HepG2 (cell line): ENCODE results near the gene TRAIP. TPM values are rescaled to one million over a fixed set of nuclear protein-coding genes. Genes with fewer than 3 reads are reported as not detected.
A peak's percentile ranks its signal among the peaks of the same experiment; 100 is the strongest.

ENCODE experiments used
- ATAC-seq: fragments of 200-7000 bp; cut with Tn5 transposase; 3 replicates; pipeline ENCODE4 v1.9.1; 2020; ENCODE audit warnings: mild to moderate bottlenecking, moderate library complexity
- BruUV-seq: library from RNA; stranded (reverse); fragments of 400-500 nt; replicated peaks from 2 replicates; lab custom pipeline; 2021; lab: Mats Ljungman, UMichigan
- CTCF ChIA-PET: fragments of 300-600 bp; formaldehyde crosslinking; extraction: SDS; loops from one replicate; lab custom pipeline; 2021; ENCODE audit warnings: low total read pairs, inconsistent platforms, low intra/inter-chr PET ratio; lab: Yijun Ruan, JAX
- POLR2A ChIA-PET: fragments of 350-600 bp; sonication (Branson Sonifier 250); formaldehyde crosslinking; loops from one replicate; lab custom pipeline; 2020; ENCODE audit warnings: antibody characterized with exemption, inconsistent platforms; lab: Yijun Ruan, JAX
- DNase-seq: peaks from one replicate; pipeline ENCODE4 v3.0.0-alpha.2; 2015; ENCODE audit warnings: low spot score
- FAIRE-seq: peaks from 3 replicates; lab custom pipeline; 2011; peaks lifted over from hg19 to GRCh38; lab: Jason Lieb, UNC
- H2AFZ ChIP-seq: one replicate; pipeline ENCODE4 v1.6.1; 2011; ENCODE audit warnings: low read length, inconsistent platforms
- H3K27ac ChIP-seq: fragments of 300-600 bp; 3 replicates; pipeline ENCODE4 v1.8.0; 2011; ENCODE audit warnings: mixed run types, mild to moderate bottlenecking, mixed read lengths, low read length, inconsistent platforms; ENCODE audit not compliant: insufficient read depth; ENCODE audit errors: extremely low read length
- H3K27me3 ChIP-seq, 2 experiments: fragments of 200-600 bp in 1 of 2; 2 replicates in 1 of 2; 3 replicates in 1 of 2; pipeline versions ENCODE4 v1.6.0 to v1.8.0; 2011; ENCODE audit warnings: low read length in 2 of 2, mild to moderate bottlenecking in 2 of 2, moderate library complexity in 2 of 2, inconsistent platforms in 1 of 2; ENCODE audit not compliant: insufficient read depth in 2 of 2, control insufficient read depth in 1 of 2
- H3K36me3 ChIP-seq, 2 experiments: fragments of 200-600 bp in 1 of 2; replicated peaks in 1 of 2; 2 replicates in 1 of 2; 3 replicates in 1 of 2; pipeline versions ENCODE4 v1.5.1 to v1.8.0; 2011; ENCODE audit warnings: low read length in 2 of 2, inconsistent platforms in 1 of 2; ENCODE audit not compliant: insufficient read depth in 2 of 2, control insufficient read depth in 1 of 2
- H3K4me1 ChIP-seq: 2 replicates; pipeline ENCODE4 v1.5.1; 2012; ENCODE audit warnings: low read length, inconsistent platforms; ENCODE audit not compliant: insufficient read depth
- H3K4me2 ChIP-seq: 2 replicates; pipeline ENCODE4 v1.6.0; 2011; ENCODE audit warnings: low read depth, low read length, inconsistent platforms
- H3K4me3 ChIP-seq, 3 experiments: fragments of 200-600 bp in 1 of 3; sonication (generic), shearing (Covaris generic) in 1 of 3; replicated peaks in 1 of 3; 2 replicates each; pipeline ENCODE4 v1.5.1; 2011 to 2016; ENCODE audit warnings: low read length in 3 of 3, inconsistent platforms in 2 of 3, low read depth in 2 of 3, mild to moderate bottlenecking in 2 of 3, control low read depth in 1 of 3, mixed read lengths in 1 of 3; ENCODE audit not compliant: insufficient read depth in 1 of 3
- H3K79me2 ChIP-seq: one replicate; pipeline ENCODE4 v1.6.1; 2011; ENCODE audit warnings: low read length, inconsistent platforms; ENCODE audit not compliant: insufficient read depth
- H3K9ac ChIP-seq: 2 replicates; pipeline ENCODE4 v1.6.0; 2011; ENCODE audit warnings: mild to moderate bottlenecking, low read depth, low read length, inconsistent platforms; ENCODE audit not compliant: insufficient read depth
- H3K9me3 ChIP-seq: 2 replicates; pipeline ENCODE4 v1.5.1; 2012; ENCODE audit warnings: mild to moderate bottlenecking, low read length
- H4K20me1 ChIP-seq: 2 replicates; pipeline ENCODE4 v1.6.0; 2011; ENCODE audit warnings: inconsistent platforms, mild to moderate bottlenecking, low read length, moderate library complexity; ENCODE audit not compliant: insufficient read depth
- KAT8 ChIP-seq: IDR thresholded peaks from 2 replicates; pipeline ENCODE4 v1.6.1; 2016; ENCODE audit warnings: missing genetic modification reagents, missing compliant biosample characterization
- NFYB ChIP-seq: sonication (generic); formaldehyde crosslinking; IDR thresholded peaks from 2 replicates; pipeline ENCODE4 v1.4.0; 2020; ENCODE audit warnings: missing genetic modification reagents
- NFYC ChIP-seq: IDR thresholded peaks from 2 replicates; pipeline ENCODE4 v1.6.1; 2016; ENCODE audit warnings: missing genetic modification reagents, missing compliant biosample characterization
- TCF7 ChIP-seq: sonication (generic); IDR thresholded peaks from 2 replicates; pipeline ENCODE4 v1.6.1; 2016; ENCODE audit warnings: antibody characterized with exemption, low read depth
- USF2 ChIP-seq, 2 experiments: sonication (generic) in 1 of 2; formaldehyde crosslinking in 1 of 2; IDR thresholded peaks; 2 replicates each; pipeline versions ENCODE4 v1.5.1 to v1.6.1; 2011 to 2020; ENCODE audit warnings: borderline replicate concordance in 1 of 2, low read depth in 1 of 2, low read length in 1 of 2, mild to moderate bottlenecking in 1 of 2, missing genetic modification reagents in 1 of 2, moderate library complexity in 1 of 2
- ZNF746 ChIP-seq: sonication (generic); formaldehyde crosslinking; IDR thresholded peaks from 2 replicates; pipeline ENCODE4 v1.8.0; 2022; ENCODE audit warnings: mild to moderate bottlenecking, missing genetic modification reagents
- WGBS: methylation state at CpG from one replicate; pipeline ENCODE4 v1.1.6; 2017; ENCODE audit warnings: low lambda C conversion rate; 5-methylcytosine and 5-hydroxymethylcytosine counted together
- in situ Hi-C: cut with HindIII; loops from 2 replicates; pipeline ENCODE4 v1.10.0; 2017; ENCODE audit warnings: low pct_unique_long_range_greater_than_20kb; ENCODE audit not compliant: extremely low pct_ligation_motif_present
- intact Hi-C: fragments of 100-400 bp; cut with micrococcal nuclease; formaldehyde crosslinking; loops from one replicate; pipeline ENCODE4 v1.10.0; 2022; ENCODE audit not compliant: unreplicated experiment
- polyA plus RNA-seq, 8 experiments: library from polyadenylated mRNA; depleted of rRNA in 3 of 8; stranded (reverse) in 7 of 8; unstranded in 1 of 8; fragments of >200 nt; fragmentation: Illumina TruSeq in 4 of 8; extraction: Trizol in 4 of 8; gene quantifications; 2 replicates each; pipeline versions ENCODE4 v1.2.1 to v1.2.3, GENCODE V29; 2011 to 2016; ENCODE audit warnings: low read depth in 4 of 8, missing spikeins in 1 of 8, mixed read lengths in 1 of 8; ENCODE audit not compliant: insufficient read depth in 1 of 8
- total RNA-seq, 5 experiments: library from RNA; depleted of rRNA; stranded (reverse); fragments of >200 nt; fragmentation: Illumina TruSeq; extraction: Trizol; gene quantifications; 2 replicates each; pipeline ENCODE4 v1.2.3, GENCODE V29; 2016; ENCODE audit warnings: low read depth in 1 of 5
- TF ChIP-seq, protein P1 (sequence below): sonication (generic); formaldehyde crosslinking; IDR thresholded peaks from 2 replicates; pipeline ENCODE4 v1.9.0; 2021; ENCODE audit warnings: missing genetic modification reagents, mild to moderate bottlenecking, borderline replicate concordance
- TF ChIP-seq, protein P2 (sequence below): sonication (generic); IDR thresholded peaks from 2 replicates; pipeline ENCODE4 v1.6.1; 2016; ENCODE audit warnings: low read depth, borderline replicate concordance

Gene TRAIP
- total and polyA plus RNA-seq, 2 of the 13 experiments (the other 11 are each of a cell fraction or from before 2014, with no cell fraction given): 13.9 to 23.9 TPM

- peaks cover 2 to 26% of the 10 kb centered on the region in 2 experiments; a peak in 3 of 5 replicates for H3K36me3 ChIP-seq
- no peak for FAIRE-seq
- TF ChIP-seq, protein P1, sequence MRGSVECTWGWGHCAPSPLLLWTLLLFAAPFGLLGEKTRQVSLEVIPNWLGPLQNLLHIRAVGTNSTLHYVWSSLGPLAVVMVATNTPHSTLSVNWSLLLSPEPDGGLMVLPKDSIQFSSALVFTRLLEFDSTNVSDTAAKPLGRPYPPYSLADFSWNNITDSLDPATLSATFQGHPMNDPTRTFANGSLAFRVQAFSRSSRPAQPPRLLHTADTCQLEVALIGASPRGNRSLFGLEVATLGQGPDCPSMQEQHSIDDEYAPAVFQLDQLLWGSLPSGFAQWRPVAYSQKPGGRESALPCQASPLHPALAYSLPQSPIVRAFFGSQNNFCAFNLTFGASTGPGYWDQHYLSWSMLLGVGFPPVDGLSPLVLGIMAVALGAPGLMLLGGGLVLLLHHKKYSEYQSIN (CRISPR knock-in tag): no peak
- TF ChIP-seq TCF7 (peak; percentile 46; the same call in 1 of the 2 replicates), KAT8 (no peak), ZNF746 (CRISPR knock-in tag) (0 out of 2 replicates have a peak, but pooled peaks have one; percentile 4), USF2 (IDR thresholded peaks at IDR 0.05; ENCODE audit: low read depth, low read length) (peak; percentile 44; the same call in 1 of the 2 replicates), USF2 (CRISPR knock-in tag; IDR thresholded peaks at IDR 0.05; ENCODE audit: borderline replicate concordance) (no peak; the same call in 1 of the 2 replicates), NFYB (CRISPR knock-in tag) (peak; percentile 39; the same call in 1 of the 2 replicates), NFYC (CRISPR knock-in tag) (0 out of 2 replicates have a peak, but pooled peaks have one; percentile 19)
- TF ChIP-seq, protein P2, sequence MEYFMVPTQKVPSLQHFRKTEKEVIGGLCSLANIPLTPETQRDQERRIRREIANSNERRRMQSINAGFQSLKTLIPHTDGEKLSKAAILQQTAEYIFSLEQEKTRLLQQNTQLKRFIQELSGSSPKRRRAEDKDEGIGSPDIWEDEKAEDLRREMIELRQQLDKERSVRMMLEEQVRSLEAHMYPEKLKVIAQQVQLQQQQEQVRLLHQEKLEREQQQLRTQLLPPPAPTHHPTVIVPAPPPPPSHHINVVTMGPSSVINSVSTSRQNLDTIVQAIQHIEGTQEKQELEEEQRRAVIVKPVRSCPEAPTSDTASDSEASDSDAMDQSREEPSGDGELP: peak; percentile 81; the same call in 1 of the 2 replicates
- TF ChIP-seq, all 625 proteins: peak for 6
- H2AFZ ChIP-seq: no peak overlapping the region
- no peaks in the 10 kb centered on the region for H4K20me1 ChIP-seq
- ChIA-PET CTCF (interaction anchor here (2.4 kb wide), 1 partner anchor 63 kb away, joined by 8 read pairs; no protein-coding TSS in a partner anchor), POLR2A (interaction anchor here (1.1 kb wide), 1 partner anchor 35 kb away, joined by 3 read pairs; no protein-coding TSS in a partner anchor)
- intact Hi-C loops: no loop called here
- H3K27ac ChIP-seq: no peak overlapping the region
- TSS peak; percentile 22 for BruUV-seq
- in situ Hi-C loops: loop anchor here (5.0 kb wide), 2 partner anchors 36 to 64 kb away; no protein-coding TSS in a partner anchor
- H3K9ac ChIP-seq: no peak overlapping the region
- H3K27me3 ChIP-seq: no peaks in the 10 kb centered on the region
- H3K79me2 ChIP-seq: no peaks in the 10 kb centered on the region
- no peaks in the 10 kb centered on the region for H3K9me3 ChIP-seq
- no peak overlapping the region for H3K4me3 ChIP-seq
- no peak overlapping the region for H3K4me2 ChIP-seq
- H3K4me1 ChIP-seq: peaks cover 54% of the 10 kb centered on the region
- 88% methylated on average over 2 of the region's 3 CpGs for WGBS
- DNase-seq (no peak), ATAC-seq (peak; percentile 21; the same call in 2 of the 3 replicates)
Measured at GRCh38 chr3:49842843-49843517, 13.4 kb downstream of the TRAIP start.
